SK-N-SH (cell line): ENCODE measurements around the gene NOVA1. TPM values are rescaled to one million over a fixed set of nuclear protein-coding genes. Genes with fewer than 3 reads are reported as not detected.

ENCODE experiments used
- CTCF ChIA-PET: fragments of 300-600, 350-600 bp; formaldehyde crosslinking; extraction: SDS; loops from one replicate; lab custom pipeline; 2021; lab: Yijun Ruan, JAX
- POLR2A ChIA-PET: fragments of 350-600 bp; sonication (Branson Sonifier 250); formaldehyde crosslinking; extraction: SDS; loops from one replicate; lab custom pipeline; 2020; ENCODE audit warnings: antibody characterized with exemption, inconsistent platforms; lab: Yijun Ruan, JAX
- DNase-seq: peaks from one replicate; pipeline ENCODE4 v3.0.0; 2012
- H2AFZ ChIP-seq: fragments of 200-600 bp; sonication (generic); 2 replicates; pipeline ENCODE4 v1.8.1; 2016; ENCODE audit warnings: antibody characterized with exemption, mild to moderate bottlenecking, low read depth
- H3F3A ChIP-seq: fragments of 200-600 bp; sonication (generic); replicated peaks from 2 replicates; pipeline ENCODE3; 2016; ENCODE audit warnings: antibody characterized with exemption, mild to moderate bottlenecking; ENCODE audit not compliant: insufficient read depth
- H3K27ac ChIP-seq, 2 experiments: fragments of 200-500 bp in 1 of 2; fragments of 200-600 bp in 1 of 2; sonication (Bioruptor generic) in 1 of 2; sonication (generic), shearing (Covaris generic) in 1 of 2; 2 replicates each; pipeline versions ENCODE4 v1.5.1 to v1.6.1; 2014 to 2016; ENCODE audit warnings: low read depth in 2 of 2, inconsistent platforms in 1 of 2, low read length in 1 of 2, mild to moderate bottlenecking in 1 of 2, mixed read lengths in 1 of 2
- H3K27me3 ChIP-seq: fragments of 200-600 bp; sonication (generic), shearing (Covaris generic); 2 replicates; pipeline ENCODE4 v1.6.1; 2016; ENCODE audit warnings: mixed run types; ENCODE audit not compliant: insufficient read depth
- H3K36me3 ChIP-seq, 2 experiments: fragments of 200-500 bp in 1 of 2; fragments of 200-600 bp in 1 of 2; sonication (Bioruptor generic) in 1 of 2; sonication (generic) in 1 of 2; replicated peaks in 1 of 2; 2 replicates each; pipeline versions ENCODE3 to v1.5.1; 2014 to 2016; ENCODE audit warnings: low read length in 1 of 2, mild to moderate bottlenecking in 1 of 2; ENCODE audit not compliant: insufficient read depth in 2 of 2, control insufficient read depth in 1 of 2
- H3K4me1 ChIP-seq, 2 experiments: fragments of 200-500 bp in 1 of 2; fragments of 200-600 bp in 1 of 2; sonication (Bioruptor generic) in 1 of 2; sonication (generic), shearing (Covaris generic) in 1 of 2; 2 replicates each; pipeline versions ENCODE4 v1.5.1 to v1.6.1; 2014 to 2016; ENCODE audit warnings: low read depth in 1 of 2, low read length in 1 of 2, mixed run types in 1 of 2; ENCODE audit not compliant: insufficient read depth in 2 of 2, control insufficient read depth in 1 of 2
- H3K4me2 ChIP-seq: fragments of 200-600 bp; sonication (generic), shearing (Covaris generic); 2 replicates; pipeline ENCODE4 v1.6.1; 2017; ENCODE audit warnings: mixed run types
- H3K4me3 ChIP-seq, 2 experiments: fragments of 200-500 bp in 1 of 2; fragments of 200-600 bp in 1 of 2; sonication (Bioruptor generic) in 1 of 2; sonication (generic), shearing (Covaris generic) in 1 of 2; 2 replicates each; pipeline versions ENCODE4 v1.5.1 to v1.8.1; 2014 to 2016; ENCODE audit warnings: low read depth in 2 of 2, inconsistent platforms in 1 of 2, low read length in 1 of 2, mild to moderate bottlenecking in 1 of 2, mixed read lengths in 1 of 2, moderate library complexity in 1 of 2
- H3K79me2 ChIP-seq: fragments of 200-600 bp; sonication (generic); 2 replicates; pipeline ENCODE4 v1.8.1; 2017; ENCODE audit warnings: mild to moderate bottlenecking; ENCODE audit not compliant: insufficient read depth
- H3K9ac ChIP-seq: fragments of 200-600 bp; sonication (generic); 2 replicates; pipeline ENCODE4 v1.6.1; 2017; ENCODE audit warnings: mixed run types
- H3K9me2 ChIP-seq: fragments of 200-600 bp; sonication (generic); 2 replicates; pipeline ENCODE4 v1.6.1; 2017; ENCODE audit warnings: mixed run types
- H3K9me3 ChIP-seq: fragments of 200-600 bp; sonication (generic); 2 replicates; pipeline ENCODE4 v1.6.1; 2017; ENCODE audit warnings: mixed run types, mild to moderate bottlenecking, moderate library complexity
- H4K20me1 ChIP-seq: fragments of 200-600 bp; sonication (generic); 2 replicates; pipeline ENCODE4 v1.6.1; 2017; ENCODE audit warnings: mild to moderate bottlenecking, mixed run types; ENCODE audit not compliant: insufficient read depth
- CHD2 ChIP-seq: fragments of 150-350 bp; IDR thresholded peaks from 2 replicates; pipeline ENCODE4 v1.6.1; 2018; ENCODE audit warnings: low read length; ENCODE audit not compliant: partially characterized antibody
- CTCF ChIP-seq: fragments of 200-600 bp; sonication (generic); IDR thresholded peaks from 2 replicates; pipeline ENCODE4 v1.6.1; 2017; ENCODE audit warnings: antibody characterized with exemption, mild to moderate bottlenecking, moderate library complexity
- EZH2phosphoT487 ChIP-seq: fragments of 200-600 bp; sonication (generic); IDR thresholded peaks from 2 replicates; pipeline ENCODE4 v1.6.1; 2017; ENCODE audit warnings: low read depth, mixed run types, mild to moderate bottlenecking, antibody characterized with exemption, moderate library complexity, borderline replicate concordance
- FOSL2 ChIP-seq: IDR thresholded peaks from 2 replicates; pipeline ENCODE4 v1.4.0; 2012; ENCODE audit warnings: low read depth, mild to moderate bottlenecking, moderate library complexity, borderline replicate concordance
- FOXJ3 ChIP-seq: sonication (generic); formaldehyde crosslinking; IDR thresholded peaks from 2 replicates; pipeline ENCODE4 v1.5.1; 2020; ENCODE audit warnings: mild to moderate bottlenecking, missing genetic modification reagents
- FOXM1 ChIP-seq: IDR thresholded peaks from 2 replicates; pipeline ENCODE4 v1.4.0; 2012; ENCODE audit warnings: low read depth, mild to moderate bottlenecking
- IRF3 ChIP-seq: fragments of 150-350 bp; IDR thresholded peaks from 2 replicates; pipeline ENCODE4 v1.6.1; 2016; ENCODE audit warnings: mild to moderate bottlenecking, low read depth, low read length
- MEF2A ChIP-seq: IDR thresholded peaks from 2 replicates; pipeline ENCODE4 v1.4.0; 2012; ENCODE audit warnings: low read depth, borderline replicate concordance
- RCOR1 ChIP-seq: fragments of 150-350 bp; IDR thresholded peaks from 2 replicates; pipeline ENCODE4 v1.6.1; 2017; ENCODE audit warnings: antibody characterized with exemption, low read length
- RFX5 ChIP-seq: IDR thresholded peaks from 2 replicates; pipeline ENCODE4 v1.6.1; 2012; ENCODE audit warnings: mild to moderate bottlenecking, improper control_type of control experiment, low read length
- SIN3A ChIP-seq: IDR thresholded peaks from 2 replicates; pipeline ENCODE4 v1.6.1; 2012; ENCODE audit warnings: low read depth, mild to moderate bottlenecking, low read length, moderate library complexity, borderline replicate concordance
- SMC3 ChIP-seq: IDR thresholded peaks from 2 replicates; pipeline ENCODE4 v1.6.1; 2012; ENCODE audit warnings: low read depth, low read length, improper control_type of control experiment
- TEAD4 ChIP-seq: IDR thresholded peaks from 2 replicates; pipeline ENCODE4 v1.4.0; 2012; ENCODE audit warnings: mild to moderate bottlenecking, borderline replicate concordance; ENCODE audit not compliant: insufficient read depth
- USF2 ChIP-seq: fragments of 150-350 bp; IDR thresholded peaks from 2 replicates; pipeline ENCODE4 v1.6.1; 2017; ENCODE audit warnings: antibody characterized with exemption, low read length, low read depth, borderline replicate concordance
- YY1 ChIP-seq: IDR thresholded peaks from 2 replicates; pipeline ENCODE4 v1.4.0; 2012; ENCODE audit warnings: low read depth, mild to moderate bottlenecking
- WGBS: methylation state at CpG from one replicate; pipeline ENCODE4 v1.1.6; 2017; ENCODE audit warnings: low lambda C conversion rate; 5-methylcytosine and 5-hydroxymethylcytosine counted together
- polyA plus RNA-seq, 3 experiments: library from polyadenylated mRNA; depleted of rRNA; stranded (reverse); fragments of >200 nt; gene quantifications; 2 replicates each; pipeline ENCODE4 v1.2.3, GENCODE V29; 2012
- TF ChIP-seq, protein P1 (sequence below): IDR thresholded peaks from 2 replicates; pipeline ENCODE4 v1.4.0; 2012; ENCODE audit warnings: low read depth

The NOVA1 gene
- polyA plus RNA-seq, 1 of the 3 experiments (the other 2 are of a cell fraction) = 0.44 TPM

DNA sequence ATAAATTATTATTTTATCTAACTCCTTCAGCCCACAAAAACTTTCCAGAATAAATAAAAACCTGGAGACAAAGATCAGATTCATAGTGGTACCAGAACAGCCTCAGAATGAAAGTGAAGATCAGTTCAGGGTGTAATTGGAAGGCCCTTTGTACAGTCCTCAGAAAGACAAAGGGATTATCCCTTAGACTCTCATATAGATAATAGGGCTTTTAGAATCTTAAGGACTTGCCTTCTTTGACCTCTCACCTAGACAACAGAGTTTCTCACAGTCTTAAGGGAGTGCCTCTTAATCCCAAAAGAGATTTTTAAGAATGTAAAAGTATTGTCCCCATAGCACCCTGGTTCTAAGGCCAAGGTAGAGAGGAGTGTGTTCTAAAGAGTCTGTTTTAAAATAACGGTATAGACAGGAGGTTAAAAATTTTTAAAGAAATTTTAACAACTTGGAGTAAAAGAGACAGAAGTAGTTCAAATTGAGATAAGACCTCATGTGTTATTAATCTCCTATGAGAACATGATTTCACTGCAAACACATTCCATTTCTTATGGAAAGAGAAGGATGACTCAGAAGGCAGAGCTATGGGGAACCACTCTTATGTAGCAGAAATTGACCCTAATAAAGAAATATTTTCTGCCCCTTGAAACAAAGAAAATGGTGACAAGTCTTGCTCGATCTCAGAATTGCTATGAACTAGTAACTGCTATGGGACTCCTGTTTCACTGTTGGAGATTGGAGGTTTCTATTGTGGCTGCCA, 24.2 kb upstream of the NOVA1 start:
- TF ChIP-seq CTCF (no peak), EZH2phosphoT487 (no peak), USF2 (no peak), YY1 (no peak), FOSL2 (no peak), CHD2 (no peak), SIN3A (no peak), TEAD4 (no peak), MEF2A (no peak), RFX5 (no peak), FOXJ3 (no peak), FOXM1 (no peak), SMC3 (no peak)
- TF ChIP-seq, protein P1, sequence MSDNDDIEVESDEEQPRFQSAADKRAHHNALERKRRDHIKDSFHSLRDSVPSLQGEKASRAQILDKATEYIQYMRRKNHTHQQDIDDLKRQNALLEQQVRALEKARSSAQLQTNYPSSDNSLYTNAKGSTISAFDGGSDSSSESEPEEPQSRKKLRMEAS = no peak
- Histone ChIP-seq H3K36me3 (no peaks in the 10 kb centered on the region), H3F3A (no peaks in the 10 kb centered on the region), H3K4me2 (no peak overlapping the region), H3K9me2 (no peaks in the 10 kb centered on the region), H3K79me2 (no peaks in the 10 kb centered on the region), H3K27me3 (no peaks in the 10 kb centered on the region), H2AFZ (no peak overlapping the region), H4K20me1 (no peaks in the 10 kb centered on the region), H3K9me3 (no peaks in the 10 kb centered on the region), H3K27ac (no peak overlapping the region), H3K9ac (no peak overlapping the region), H3K4me1 (no peaks in the 10 kb centered on the region), H3K4me3 (no peak overlapping the region)
- POLR2A ChIA-PET = no interaction called here
- no peak for DNase-seq
- CTCF ChIA-PET = no interaction called here
- WGBS = 11% methylated on average over 2 of the region's 2 CpGs

- Histone ChIP-seq H3F3A (no peaks in the 10 kb centered on the region), H3K36me3 (no peaks in the 10 kb centered on the region), H3K4me3 (no peak overlapping the region), H3K4me2 (no peak overlapping the region), H3K9me2 (no peaks in the 10 kb centered on the region), H3K4me1 (no peaks in the 10 kb centered on the region), H3K79me2 (no peaks in the 10 kb centered on the region), H4K20me1 (no peaks in the 10 kb centered on the region), H3K27me3 (no peaks in the 10 kb centered on the region), H3K9me3 (no peaks in the 10 kb centered on the region), H2AFZ (no peak overlapping the region), H3K27ac (no peak overlapping the region), H3K9ac (no peak overlapping the region)
- TF ChIP-seq MEF2A (no peak), YY1 (no peak), FOXJ3 (no peak), RFX5 (no peak), CTCF (no peak), IRF3 (no peak), RCOR1 (no peak)
- CTCF ChIA-PET = interaction anchor here (1.0 kb wide), 1 partner anchor 23 kb away, joined by 3 read pairs; no protein-coding TSS in a partner anchor
- POLR2A ChIA-PET = no interaction called here
- no peak for DNase-seq
- WGBS = 12% methylated on average over 1 of the region's 1 CpG
These were observed 23.5 kb upstream of the NOVA1 start for GRCh38 chr14:26621364-26621763.
